ENCODE data around the gene UGT2A2. TPM values are rescaled to one million over a fixed set of nuclear protein-coding genes. Genes with fewer than 3 reads are reported as not detected.

The UGT2A2 gene
- not detected in 2 replicates for total RNA-seq

GRCh38 chr4:69639542-69639941 is at the start of gene UGT2A2:
Gene UGT2A2 (minus strand): TSS chr4:69639642. CDS start chr4:69639640, 2 bp downstream.

DNA sequence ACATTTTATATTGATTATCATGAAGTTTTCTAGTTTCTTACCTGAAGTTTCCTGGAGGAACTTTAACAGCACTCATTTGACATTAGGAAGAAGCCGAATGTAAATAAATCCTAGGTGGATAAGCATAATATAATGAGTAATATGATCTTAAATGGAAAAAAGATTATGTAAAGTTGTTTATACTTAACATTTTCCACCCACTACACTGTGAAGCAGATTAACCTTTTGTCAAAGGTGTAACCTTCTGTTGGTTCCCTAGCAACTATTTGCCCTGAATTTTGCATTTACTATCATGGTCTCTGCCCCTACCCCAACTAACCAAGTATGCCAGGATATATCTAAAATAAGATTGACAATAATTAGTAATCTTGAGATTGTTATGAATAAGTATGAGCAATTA is 13.7 kb upstream of the UGT2A2 start, which contains the start of gene UGT2A1:
TSS of gene UGT2A1 (minus strand) at position 101 of the 400 bp plus-strand sequence. CDS start 5,603 bp downstream, outside the sequence.

Other genes starting within 250 kb of the UGT2A2 start
- gene UGT2B4, start 143.7 kb downstream of the UGT2A2 start, total RNA-seq, result 0.30 TPM in 1 of 2 replicates, not detected in the other
- not detected in 2 replicates for gene UGT2A1, start 13.6 kb upstream of the UGT2A2 start, total RNA-seq
- gene SULT1B1, start 121.0 kb upstream of the UGT2A2 start, total RNA-seq, result 0.59 and 6.0 TPM in 2 replicates
- 7.5 and 9.2 TPM in 2 replicates for gene SULT1E1, start 220.5 kb upstream of the UGT2A2 start, total RNA-seq

Measured in smooth muscle cell of the umbilical artery (primary cell).